ENCODE data around the gene PIAS1.

DNA sequence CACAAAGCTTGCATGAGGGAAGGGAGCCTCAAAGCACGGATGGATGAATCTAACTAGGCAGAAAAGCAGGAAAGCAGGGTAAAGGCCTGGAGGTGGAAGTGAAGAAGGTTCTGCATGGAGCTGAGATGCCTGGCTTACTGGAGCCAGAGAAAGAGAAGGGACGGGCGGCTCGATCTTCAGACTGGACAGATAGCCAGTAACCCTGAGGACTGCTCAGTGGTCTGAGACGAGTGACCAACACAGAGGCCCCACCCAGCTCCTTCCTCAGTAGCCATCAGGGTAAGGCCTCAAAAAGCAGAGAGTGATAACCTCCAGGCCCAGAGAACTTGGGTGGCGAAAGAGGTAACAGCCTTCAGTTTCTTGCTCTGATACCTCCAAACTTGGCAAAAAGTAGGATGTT, 169.1 kb downstream of the PIAS1 start:
- TF ChIP-seq, protein P1, sequence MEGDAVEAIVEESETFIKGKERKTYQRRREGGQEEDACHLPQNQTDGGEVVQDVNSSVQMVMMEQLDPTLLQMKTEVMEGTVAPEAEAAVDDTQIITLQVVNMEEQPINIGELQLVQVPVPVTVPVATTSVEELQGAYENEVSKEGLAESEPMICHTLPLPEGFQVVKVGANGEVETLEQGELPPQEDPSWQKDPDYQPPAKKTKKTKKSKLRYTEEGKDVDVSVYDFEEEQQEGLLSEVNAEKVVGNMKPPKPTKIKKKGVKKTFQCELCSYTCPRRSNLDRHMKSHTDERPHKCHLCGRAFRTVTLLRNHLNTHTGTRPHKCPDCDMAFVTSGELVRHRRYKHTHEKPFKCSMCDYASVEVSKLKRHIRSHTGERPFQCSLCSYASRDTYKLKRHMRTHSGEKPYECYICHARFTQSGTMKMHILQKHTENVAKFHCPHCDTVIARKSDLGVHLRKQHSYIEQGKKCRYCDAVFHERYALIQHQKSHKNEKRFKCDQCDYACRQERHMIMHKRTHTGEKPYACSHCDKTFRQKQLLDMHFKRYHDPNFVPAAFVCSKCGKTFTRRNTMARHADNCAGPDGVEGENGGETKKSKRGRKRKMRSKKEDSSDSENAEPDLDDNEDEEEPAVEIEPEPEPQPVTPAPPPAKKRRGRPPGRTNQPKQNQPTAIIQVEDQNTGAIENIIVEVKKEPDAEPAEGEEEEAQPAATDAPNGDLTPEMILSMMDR (IDR thresholded peaks at IDR 0.05; ENCODE audit: low read depth, low read length) = no peak
- TF ChIP-seq EZH2phosphoT487 (IDR thresholded peaks at IDR 0.05; ENCODE audit: low read depth) = no peak
